Astrocyte of the cerebellum (primary cell): ENCODE measurements around the gene WDSUB1.

Experiments used
- DNase-seq: peaks from one replicate; pipeline ENCODE4 v3.0.0-alpha.2; 2011; ENCODE audit warnings: low read depth
- H3K4me3 ChIP-seq: 2 replicates; pipeline ENCODE4 v1.5.1; 2011; ENCODE audit warnings: mild to moderate bottlenecking, low read depth, low read length, moderate library complexity
- in situ Hi-C: cut with HindIII; loops from 2 replicates; pipeline ENCODE4 v1.10.0; 2017; ENCODE audit warnings: low sequenced_read_pairs
- TF ChIP-seq, protein P1 (sequence below): IDR thresholded peaks from 2 replicates; pipeline ENCODE4 v1.5.1; 2012; ENCODE audit warnings: low read length, low read depth, moderate library complexity, mild to moderate bottlenecking; ENCODE audit errors: missing control alignments

WDSUB1 gene

GRCh38 chr2:159286709-159287441, 372 bp upstream of the WDSUB1 start:
- TF ChIP-seq, protein P1, sequence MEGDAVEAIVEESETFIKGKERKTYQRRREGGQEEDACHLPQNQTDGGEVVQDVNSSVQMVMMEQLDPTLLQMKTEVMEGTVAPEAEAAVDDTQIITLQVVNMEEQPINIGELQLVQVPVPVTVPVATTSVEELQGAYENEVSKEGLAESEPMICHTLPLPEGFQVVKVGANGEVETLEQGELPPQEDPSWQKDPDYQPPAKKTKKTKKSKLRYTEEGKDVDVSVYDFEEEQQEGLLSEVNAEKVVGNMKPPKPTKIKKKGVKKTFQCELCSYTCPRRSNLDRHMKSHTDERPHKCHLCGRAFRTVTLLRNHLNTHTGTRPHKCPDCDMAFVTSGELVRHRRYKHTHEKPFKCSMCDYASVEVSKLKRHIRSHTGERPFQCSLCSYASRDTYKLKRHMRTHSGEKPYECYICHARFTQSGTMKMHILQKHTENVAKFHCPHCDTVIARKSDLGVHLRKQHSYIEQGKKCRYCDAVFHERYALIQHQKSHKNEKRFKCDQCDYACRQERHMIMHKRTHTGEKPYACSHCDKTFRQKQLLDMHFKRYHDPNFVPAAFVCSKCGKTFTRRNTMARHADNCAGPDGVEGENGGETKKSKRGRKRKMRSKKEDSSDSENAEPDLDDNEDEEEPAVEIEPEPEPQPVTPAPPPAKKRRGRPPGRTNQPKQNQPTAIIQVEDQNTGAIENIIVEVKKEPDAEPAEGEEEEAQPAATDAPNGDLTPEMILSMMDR = no peak
- in situ Hi-C loops = no loop called here
- peak; percentile 72 for DNase-seq
- H3K4me3 ChIP-seq = peak overlapping the region; percentile 74

DNA sequence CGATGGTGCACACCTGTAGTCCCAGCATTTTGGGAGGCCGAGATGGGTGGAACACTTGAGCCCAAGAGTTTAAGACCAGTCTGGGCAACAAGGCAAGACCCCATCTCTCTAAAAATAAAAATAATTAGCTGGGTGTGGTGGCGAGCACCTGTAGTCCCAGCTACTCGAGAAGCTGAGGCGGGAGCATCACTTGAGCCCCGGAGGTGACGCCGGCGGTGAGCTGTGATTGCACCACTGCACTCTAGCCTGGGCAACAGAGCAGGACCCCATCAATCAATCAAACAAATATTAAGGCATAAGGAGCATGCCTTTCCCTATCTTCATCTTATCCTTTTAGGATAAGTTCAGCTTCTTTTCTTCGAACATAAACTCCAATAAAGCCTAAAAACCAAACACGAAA, 1.1 kb downstream of the WDSUB1 start:
- peak overlapping the region; percentile 74 for H3K4me3 ChIP-seq
- DNase-seq = no peak
- in situ Hi-C loops = no loop called here
- TF ChIP-seq, protein P1 = no peak

GRCh38 chr2:159283529-159283928, 3.0 kb downstream of the WDSUB1 start:
- H3K4me3 ChIP-seq = no peak overlapping the region
- DNase-seq = no peak
- TF ChIP-seq, protein P1 = no peak
- in situ Hi-C loops = no loop called here

DNA sequence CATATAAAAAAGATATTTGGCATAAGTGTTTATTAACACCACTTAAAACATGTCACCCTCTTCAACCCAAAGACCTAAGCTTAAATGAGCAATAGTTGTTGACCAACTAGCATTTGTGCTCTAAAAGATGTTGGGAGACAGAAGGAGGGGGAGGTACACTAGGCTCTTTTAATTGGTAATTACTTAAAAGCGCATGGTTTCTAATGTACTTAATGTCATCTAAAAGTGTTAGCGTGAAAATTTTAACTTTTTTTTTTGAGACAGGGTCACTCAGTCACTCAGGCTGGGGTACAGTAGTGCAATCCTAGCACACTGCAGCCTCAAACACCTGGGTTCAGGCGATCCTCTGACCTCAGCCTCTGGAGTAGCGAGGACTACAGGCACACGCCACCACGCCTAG, 5.5 kb downstream of the WDSUB1 start:
- TF ChIP-seq, protein P1 = no peak
- in situ Hi-C loops = no loop called here
- no peak for DNase-seq
- no peak overlapping the region for H3K4me3 ChIP-seq

- no peak for DNase-seq
- TF ChIP-seq, protein P1 = no peak
- in situ Hi-C loops = no loop called here
- H3K4me3 ChIP-seq = no peak overlapping the region
Observed at GRCh38 chr2:159279700-159280099, 6.8 kb downstream of the WDSUB1 start.

DNA sequence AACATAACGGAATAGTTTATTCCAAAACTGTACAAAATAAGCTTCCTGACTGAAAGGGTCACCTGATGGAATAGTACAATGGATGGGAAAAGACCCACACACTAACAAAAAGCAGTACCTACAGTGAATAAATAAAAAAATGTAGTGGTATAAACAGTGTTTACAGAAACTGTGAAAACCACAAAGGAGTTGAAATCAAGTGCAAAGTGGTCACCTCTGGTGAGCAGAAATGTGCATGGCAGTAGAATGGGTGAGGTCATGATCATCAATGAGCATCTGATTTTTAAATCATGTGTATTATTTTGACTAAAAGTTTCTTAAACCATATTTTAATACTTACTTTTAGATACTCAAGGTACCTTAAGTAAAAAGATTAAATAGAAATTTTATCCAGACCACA, 11.4 kb downstream of the WDSUB1 start:
- in situ Hi-C loops = no loop called here
- no peak for DNase-seq
- TF ChIP-seq, protein P1 = no peak
- H3K4me3 ChIP-seq = no peak overlapping the region
